GM23338 (cell line): ENCODE results near the gene AARS2. TPM values are rescaled to one million over a fixed set of nuclear protein-coding genes. Genes with fewer than 3 reads are reported as not detected.

Experiments
- ATAC-seq: fragments of 200-7000 bp; cut with Tn5 transposase; 3 replicates; pipeline ENCODE4 v1.9.1; 2020
- DNase-seq: peaks from one replicate; pipeline ENCODE4 v3.0.0-alpha.2; 2015; ENCODE audit warnings: low spot score
- H2AFZ ChIP-seq: fragments of 200-600 bp; sonication (generic); 2 replicates; pipeline ENCODE4 v1.8.0; 2016; ENCODE audit warnings: antibody characterized with exemption, mild to moderate bottlenecking, moderate library complexity
- H3F3A ChIP-seq: fragments of 200-600 bp; sonication (generic); replicated peaks from 2 replicates; pipeline ENCODE4 v1.8.0; 2017; ENCODE audit warnings: antibody characterized with exemption, mixed run types, low read depth
- H3K27ac ChIP-seq: fragments of 200-600 bp; sonication (generic); 2 replicates; pipeline ENCODE4 v1.6.1; 2016; ENCODE audit warnings: low read depth
- H3K27me3 ChIP-seq: fragments of 200-600 bp; sonication (generic); 2 replicates; pipeline ENCODE4 v1.8.0; 2016; ENCODE audit warnings: mild to moderate bottlenecking, mixed run types, moderate library complexity; ENCODE audit not compliant: insufficient read depth
- H3K36me3 ChIP-seq: fragments of 200-600 bp; sonication (generic); 2 replicates; pipeline ENCODE4 v1.8.0; 2016; ENCODE audit warnings: mild to moderate bottlenecking; ENCODE audit not compliant: insufficient read depth
- H3K4me1 ChIP-seq: fragments of 200-600 bp; sonication (generic); 2 replicates; pipeline ENCODE4 v1.8.0; 2016; ENCODE audit warnings: mild to moderate bottlenecking, moderate library complexity; ENCODE audit not compliant: insufficient read depth
- H3K4me2 ChIP-seq: fragments of 200-600 bp; sonication (generic); 2 replicates; pipeline ENCODE4 v1.7.1; 2017; ENCODE audit warnings: mixed run types
- H3K4me3 ChIP-seq: fragments of 200-600 bp; sonication (generic); 2 replicates; pipeline ENCODE4 v1.6.1; 2016; ENCODE audit warnings: mixed run types
- H3K79me2 ChIP-seq: fragments of 200-600 bp; sonication (generic); replicated peaks from 2 replicates; pipeline ENCODE4 v1.8.0; 2017; ENCODE audit warnings: mild to moderate bottlenecking; ENCODE audit not compliant: insufficient read depth
- H3K9me2 ChIP-seq: fragments of 200-600 bp; sonication (generic); 2 replicates; pipeline ENCODE4 v1.8.0; 2017; ENCODE audit not compliant: insufficient read depth
- H4K20me1 ChIP-seq: fragments of 200-600 bp; sonication (generic); replicated peaks from 2 replicates; pipeline ENCODE4 v1.8.0; 2017; ENCODE audit warnings: mild to moderate bottlenecking; ENCODE audit not compliant: insufficient read depth
- H3K27ac Mint-ChIP-seq: 2 replicates; pipeline ENCODE4 v1.8.0; 2020; ENCODE audit warnings: inconsistent platforms, mild to moderate bottlenecking, moderate library complexity, mixed read lengths
- H3K27me3 Mint-ChIP-seq: 3 replicates; pipeline ENCODE4 v1.8.0; 2022; ENCODE audit warnings: low read depth, mild to moderate bottlenecking, moderate library complexity, mixed read lengths, inconsistent platforms; ENCODE audit not compliant: insufficient read depth, poor library complexity
- H3K36me3 Mint-ChIP-seq: 3 replicates; pipeline ENCODE4 v1.8.0; 2021; ENCODE audit warnings: low read depth, mild to moderate bottlenecking, inconsistent platforms, moderate library complexity, mixed read lengths
- H3K4me1 Mint-ChIP-seq: 3 replicates; pipeline ENCODE4 v1.8.0; 2020; ENCODE audit warnings: mild to moderate bottlenecking, inconsistent platforms, mixed read lengths
- H3K4me3 Mint-ChIP-seq: 3 replicates; pipeline ENCODE4 v1.8.0; 2021; ENCODE audit warnings: moderate library complexity, mild to moderate bottlenecking, inconsistent platforms, mixed read lengths
- H3K9me3 Mint-ChIP-seq: 3 replicates; pipeline ENCODE4 v1.8.0; 2020; ENCODE audit warnings: moderate library complexity, mild to moderate bottlenecking, inconsistent platforms, mixed read lengths
- CREB1 ChIP-seq: fragments of 250-450 bp; sonication (Bioruptor Pico); IDR thresholded peaks from 2 replicates; pipeline ENCODE4 v1.5.0; 2020; ENCODE audit warnings: low read depth, mild to moderate bottlenecking, moderate library complexity
- EZH2 ChIP-seq: fragments of 200-600 bp; sonication (generic); IDR thresholded peaks from one replicate; pipeline ENCODE4 v1.8.0; 2017; ENCODE audit warnings: antibody characterized with exemption, mild to moderate bottlenecking, low read depth; ENCODE audit not compliant: unreplicated experiment
- EZH2phosphoT487 ChIP-seq: fragments of 200-600 bp; sonication (generic); IDR thresholded peaks from one replicate; pipeline ENCODE4 v1.8.1; 2018; ENCODE audit warnings: antibody characterized with exemption; ENCODE audit not compliant: unreplicated experiment
- NANOG ChIP-seq: IDR thresholded peaks from 2 replicates; pipeline ENCODE4 v1.6.1; 2016; ENCODE audit warnings: antibody characterized with exemption, borderline replicate concordance
- POLR2AphosphoS5 ChIP-seq: IDR thresholded peaks from 2 replicates; pipeline ENCODE4 v1.6.1; 2016; ENCODE audit warnings: antibody characterized with exemption, low read depth
- polyA plus RNA-seq: library from polyadenylated mRNA; unstranded; fragments of >200 nt; fragmentation: Nextera tagmentation; extraction: Ambion mirVana; gene quantifications from 2 replicates; pipeline ENCODE4 v1.2.1, GENCODE V29; 2016
- total RNA-seq: library from RNA; depleted of rRNA; stranded (reverse); fragments of >200 nt; shearing (Covaris generic); gene quantifications from 2 replicates; pipeline ENCODE4 v1.2.3, GENCODE V29; 2014
- TF ChIP-seq, protein P1 (sequence below): fragments of 250-450 bp; sonication (Bioruptor Pico); IDR thresholded peaks from 2 replicates; pipeline ENCODE4 v1.5.0; 2020; ENCODE audit warnings: mild to moderate bottlenecking, moderate library complexity
- TF ChIP-seq, protein P2 (sequence below), 2 experiments: fragments of 200-600 bp in 1 of 2; sonication (generic) in 1 of 2; conservative IDR thresholded peaks; 2 replicates each; pipeline versions ENCODE4 v1.5.1 to v1.6.1; 2016 to 2017; ENCODE audit warnings: antibody characterized with exemption in 2 of 2, low read depth in 2 of 2, mild to moderate bottlenecking in 2 of 2, moderate library complexity in 1 of 2

The AARS2 gene
- total and polyA plus RNA-seq, 2 experiments from 2014 or later = 6.5 to 23.2 TPM

DNA sequence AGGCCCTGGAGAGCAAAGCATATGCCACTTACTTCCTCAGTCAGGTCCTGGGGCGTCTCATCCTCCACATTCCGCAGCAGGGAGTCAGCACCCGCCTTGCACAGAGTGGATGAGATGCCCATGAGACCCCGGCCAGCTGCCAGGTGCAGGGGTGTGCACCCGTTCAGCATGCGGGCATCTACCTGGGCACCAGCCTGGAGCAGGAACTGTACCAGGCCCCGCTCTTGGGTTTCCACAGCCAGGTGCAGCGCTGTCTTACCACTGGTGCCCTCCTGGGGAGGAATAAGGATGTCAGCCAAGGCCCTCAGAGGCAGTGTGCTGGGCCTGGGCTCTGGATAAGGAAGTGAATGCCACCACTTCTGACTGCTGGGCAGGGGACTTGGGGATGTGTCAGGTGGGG is 53.1 kb downstream of the AARS2 start:
- Mint-ChIP-seq H3K4me1 (peaks cover 53% of the 10 kb centered on the region), H3K4me3 (no peak overlapping the region), H3K9me3 (peaks cover 7% of the 10 kb centered on the region), H3K27ac (no peak overlapping the region), H3K36me3 (peaks cover 33% of the 10 kb centered on the region), H3K27me3 (peaks cover 40% of the 10 kb centered on the region)
- Histone ChIP-seq H3K9me2 (no peaks in the 10 kb centered on the region), H3K79me2 (peaks cover 16% of the 10 kb centered on the region; the same call in 1 of the 2 replicates), H3K27me3 (peaks cover 5% of the 10 kb centered on the region; the same call in 1 of the 2 replicates), H3F3A (peaks cover 19% of the 10 kb centered on the region), H2AFZ (no peak overlapping the region), H3K4me1 (peaks cover 17% of the 10 kb centered on the region), H3K27ac (no peak overlapping the region), H3K4me3 (no peak overlapping the region), H3K36me3 (no peaks in the 10 kb centered on the region), H4K20me1 (peaks cover 6% of the 10 kb centered on the region; the same call in 1 of the 2 replicates), H3K4me2 (no peak overlapping the region)
- TF ChIP-seq, protein P1, sequence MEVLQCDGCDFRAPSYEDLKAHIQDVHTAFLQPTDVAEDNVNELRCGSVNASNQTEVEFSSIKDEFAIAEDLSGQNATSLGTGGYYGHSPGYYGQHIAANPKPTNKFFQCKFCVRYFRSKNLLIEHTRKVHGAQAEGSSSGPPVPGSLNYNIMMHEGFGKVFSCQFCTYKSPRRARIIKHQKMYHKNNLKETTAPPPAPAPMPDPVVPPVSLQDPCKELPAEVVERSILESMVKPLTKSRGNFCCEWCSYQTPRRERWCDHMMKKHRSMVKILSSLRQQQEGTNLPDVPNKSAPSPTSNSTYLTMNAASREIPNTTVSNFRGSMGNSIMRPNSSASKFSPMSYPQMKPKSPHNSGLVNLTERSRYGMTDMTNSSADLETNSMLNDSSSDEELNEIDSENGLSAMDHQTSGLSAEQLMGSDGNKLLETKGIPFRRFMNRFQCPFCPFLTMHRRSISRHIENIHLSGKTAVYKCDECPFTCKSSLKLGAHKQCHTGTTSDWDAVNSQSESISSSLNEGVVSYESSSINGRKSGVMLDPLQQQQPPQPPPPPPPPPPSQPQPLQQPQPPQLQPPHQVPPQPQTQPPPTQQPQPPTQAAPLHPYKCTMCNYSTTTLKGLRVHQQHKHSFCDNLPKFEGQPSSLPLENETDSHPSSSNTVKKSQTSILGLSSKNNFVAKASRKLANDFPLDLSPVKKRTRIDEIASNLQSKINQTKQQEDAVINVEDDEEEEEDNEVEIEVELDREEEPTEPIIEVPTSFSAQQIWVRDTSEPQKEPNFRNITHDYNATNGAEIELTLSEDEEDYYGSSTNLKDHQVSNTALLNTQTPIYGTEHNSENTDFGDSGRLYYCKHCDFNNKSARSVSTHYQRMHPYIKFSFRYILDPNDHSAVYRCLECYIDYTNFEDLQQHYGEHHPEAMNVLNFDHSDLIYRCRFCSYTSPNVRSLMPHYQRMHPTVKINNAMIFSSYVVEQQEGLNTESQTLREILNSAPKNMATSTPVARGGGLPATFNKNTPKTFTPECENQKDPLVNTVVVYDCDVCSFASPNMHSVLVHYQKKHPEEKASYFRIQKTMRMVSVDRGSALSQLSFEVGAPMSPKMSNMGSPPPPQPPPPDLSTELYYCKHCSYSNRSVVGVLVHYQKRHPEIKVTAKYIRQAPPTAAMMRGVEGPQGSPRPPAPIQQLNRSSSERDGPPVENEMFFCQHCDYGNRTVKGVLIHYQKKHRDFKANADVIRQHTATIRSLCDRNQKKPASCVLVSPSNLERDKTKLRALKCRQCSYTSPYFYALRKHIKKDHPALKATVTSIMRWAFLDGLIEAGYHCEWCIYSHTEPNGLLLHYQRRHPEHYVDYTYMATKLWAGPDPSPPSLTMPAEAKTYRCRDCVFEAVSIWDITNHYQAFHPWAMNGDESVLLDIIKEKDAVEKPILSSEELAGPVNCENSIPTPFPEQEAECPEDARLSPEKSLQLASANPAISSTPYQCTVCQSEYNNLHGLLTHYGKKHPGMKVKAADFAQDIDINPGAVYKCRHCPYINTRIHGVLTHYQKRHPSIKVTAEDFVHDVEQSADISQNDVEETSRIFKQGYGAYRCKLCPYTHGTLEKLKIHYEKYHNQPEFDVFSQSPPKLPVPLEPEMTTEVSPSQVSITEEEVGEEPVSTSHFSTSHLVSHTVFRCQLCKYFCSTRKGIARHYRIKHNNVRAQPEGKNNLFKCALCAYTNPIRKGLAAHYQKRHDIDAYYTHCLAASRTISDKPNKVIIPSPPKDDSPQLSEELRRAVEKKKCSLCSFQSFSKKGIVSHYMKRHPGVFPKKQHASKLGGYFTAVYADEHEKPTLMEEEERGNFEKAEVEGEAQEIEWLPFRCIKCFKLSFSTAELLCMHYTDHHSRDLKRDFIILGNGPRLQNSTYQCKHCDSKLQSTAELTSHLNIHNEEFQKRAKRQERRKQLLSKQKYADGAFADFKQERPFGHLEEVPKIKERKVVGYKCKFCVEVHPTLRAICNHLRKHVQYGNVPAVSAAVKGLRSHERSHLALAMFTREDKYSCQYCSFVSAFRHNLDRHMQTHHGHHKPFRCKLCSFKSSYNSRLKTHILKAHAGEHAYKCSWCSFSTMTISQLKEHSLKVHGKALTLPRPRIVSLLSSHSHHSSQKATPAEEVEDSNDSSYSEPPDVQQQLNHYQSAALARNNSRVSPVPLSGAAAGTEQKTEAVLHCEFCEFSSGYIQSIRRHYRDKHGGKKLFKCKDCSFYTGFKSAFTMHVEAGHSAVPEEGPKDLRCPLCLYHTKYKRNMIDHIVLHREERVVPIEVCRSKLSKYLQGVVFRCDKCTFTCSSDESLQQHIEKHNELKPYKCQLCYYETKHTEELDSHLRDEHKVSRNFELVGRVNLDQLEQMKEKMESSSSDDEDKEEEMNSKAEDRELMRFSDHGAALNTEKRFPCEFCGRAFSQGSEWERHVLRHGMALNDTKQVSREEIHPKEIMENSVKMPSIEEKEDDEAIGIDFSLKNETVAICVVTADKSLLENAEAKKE (CRISPR knock-in tag) = no peak
- TF ChIP-seq, protein P2, sequence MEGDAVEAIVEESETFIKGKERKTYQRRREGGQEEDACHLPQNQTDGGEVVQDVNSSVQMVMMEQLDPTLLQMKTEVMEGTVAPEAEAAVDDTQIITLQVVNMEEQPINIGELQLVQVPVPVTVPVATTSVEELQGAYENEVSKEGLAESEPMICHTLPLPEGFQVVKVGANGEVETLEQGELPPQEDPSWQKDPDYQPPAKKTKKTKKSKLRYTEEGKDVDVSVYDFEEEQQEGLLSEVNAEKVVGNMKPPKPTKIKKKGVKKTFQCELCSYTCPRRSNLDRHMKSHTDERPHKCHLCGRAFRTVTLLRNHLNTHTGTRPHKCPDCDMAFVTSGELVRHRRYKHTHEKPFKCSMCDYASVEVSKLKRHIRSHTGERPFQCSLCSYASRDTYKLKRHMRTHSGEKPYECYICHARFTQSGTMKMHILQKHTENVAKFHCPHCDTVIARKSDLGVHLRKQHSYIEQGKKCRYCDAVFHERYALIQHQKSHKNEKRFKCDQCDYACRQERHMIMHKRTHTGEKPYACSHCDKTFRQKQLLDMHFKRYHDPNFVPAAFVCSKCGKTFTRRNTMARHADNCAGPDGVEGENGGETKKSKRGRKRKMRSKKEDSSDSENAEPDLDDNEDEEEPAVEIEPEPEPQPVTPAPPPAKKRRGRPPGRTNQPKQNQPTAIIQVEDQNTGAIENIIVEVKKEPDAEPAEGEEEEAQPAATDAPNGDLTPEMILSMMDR (conservative IDR thresholded peaks at IDR 0.05; ENCODE audit: low read depth in 2 of 2) = no peak
- TF ChIP-seq EZH2phosphoT487 (no peak), NANOG (no peak), POLR2AphosphoS5 (no peak), EZH2 (no peak), CREB1 (CRISPR knock-in tag) (no peak)
- no peak for DNase-seq
- no peak for ATAC-seq
